COLO668 (cell line): ENCODE data around the gene RABGGTA.

Source experiments
- DNase-seq: peaks from one replicate; lab custom pipeline; 2025; ENCODE audit not compliant: unreplicated experiment; lab: John Stamatoyannopoulos, UW

The RABGGTA gene

GRCh38 chr14:24261969-24262327 is 9.4 kb downstream of the RABGGTA start:
- DNase-seq = no peak

- DNase-seq = no peak
These were observed 10.0 kb downstream of the RABGGTA start for GRCh38 chr14:24261256-24261968.

GRCh38 chr14:24260780-24261157 is 10.6 kb downstream of the RABGGTA start:
- DNase-seq = no peak

GRCh38 chr14:24260026-24260779 is 11.2 kb downstream of the RABGGTA start:
- no peak for DNase-seq

- DNase-seq = no peak
These were observed 11.9 kb downstream of the RABGGTA start for GRCh38 chr14:24259282-24260025.

GRCh38 chr14:24258548-24259265 is 12.7 kb downstream of the RABGGTA start:
- no peak for DNase-seq

DNA sequence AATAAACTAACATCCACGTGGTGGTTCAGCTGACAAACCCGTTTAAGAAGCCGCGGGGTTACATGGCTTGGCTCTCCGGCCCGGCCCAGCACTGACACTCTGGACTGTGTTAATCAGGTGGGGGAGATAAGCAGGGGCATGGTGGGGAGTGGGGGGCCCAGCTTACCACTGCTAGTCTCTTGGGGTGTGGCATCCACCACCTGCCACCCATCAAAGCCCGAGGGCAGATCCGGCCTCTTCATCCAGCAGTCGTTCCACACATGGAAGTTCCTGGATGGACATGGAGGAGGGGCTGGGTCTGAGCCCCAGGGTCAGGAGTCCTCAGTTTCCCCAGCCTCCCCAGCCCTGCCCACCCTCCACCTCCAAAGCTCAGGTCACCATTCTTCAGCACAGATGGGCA is 13.3 kb downstream of the RABGGTA start:
- no peak for DNase-seq

GRCh38 chr14:24256960-24257359 is 14.4 kb downstream of the RABGGTA start:
- no peak for DNase-seq

DNA sequence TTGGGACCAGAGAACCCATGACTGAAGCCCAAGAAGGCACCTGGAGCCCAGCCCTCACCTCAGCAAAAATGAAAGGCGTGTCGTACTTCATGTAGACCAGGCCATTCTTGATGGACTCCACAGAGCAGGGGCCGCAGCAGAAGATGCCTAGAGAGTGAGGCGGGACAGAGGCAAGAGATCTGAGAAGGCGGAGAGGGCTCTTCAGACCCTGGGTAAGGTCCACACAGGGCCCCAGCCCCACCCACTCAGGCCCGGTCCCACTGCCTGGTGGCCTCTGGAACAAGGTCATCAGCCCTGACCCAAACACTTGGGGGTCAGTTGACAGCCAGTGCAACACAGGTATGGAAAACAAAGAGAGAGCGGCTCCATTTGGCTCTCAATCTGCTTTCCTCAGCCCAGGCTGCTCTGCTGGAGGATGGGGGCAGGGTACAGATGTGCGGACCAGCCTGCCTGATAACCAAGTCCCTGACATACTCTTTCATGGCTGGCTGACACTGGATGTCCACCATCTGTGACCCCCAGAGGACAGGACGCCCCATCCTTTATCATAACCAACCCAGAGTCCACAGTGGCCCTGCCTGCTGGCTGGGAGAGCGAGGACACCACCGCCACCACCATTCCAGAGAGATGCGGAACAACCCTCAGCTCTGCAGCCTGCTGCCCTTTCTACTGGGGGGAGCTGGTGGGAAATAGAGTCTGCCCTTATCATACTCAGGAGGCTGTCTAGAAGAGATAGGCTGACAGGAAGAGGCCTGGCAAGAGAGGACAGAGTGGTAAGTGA is 15.3 kb downstream of the RABGGTA start:
- DNase-seq = no peak

DNA sequence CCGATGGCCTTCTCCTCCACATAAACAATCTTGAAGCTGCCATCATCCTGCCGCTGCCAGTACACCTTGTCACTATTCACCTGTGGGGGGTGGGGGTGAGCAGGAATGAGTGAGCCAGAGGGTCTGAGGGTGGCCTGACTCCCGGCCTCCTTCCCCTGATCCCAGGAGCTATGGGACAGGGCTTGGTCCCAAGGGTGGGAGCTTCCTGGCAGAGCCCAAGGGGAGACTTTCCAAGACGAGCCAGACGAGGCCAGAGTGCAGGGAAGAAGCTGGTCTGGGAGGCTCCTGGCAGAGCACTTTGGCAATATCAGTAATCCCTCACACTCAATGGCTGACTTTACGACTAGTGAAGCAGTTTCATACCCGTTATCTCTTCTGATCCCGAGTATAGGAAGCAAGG is 16.0 kb downstream of the RABGGTA start:
- DNase-seq = no peak

- DNase-seq = no peak
These were observed 16.6 kb downstream of the RABGGTA start for GRCh38 chr14:24254630-24255392.

- DNase-seq = no peak
These were observed 17.5 kb downstream of the RABGGTA start for GRCh38 chr14:24253936-24254335.

- no peak for DNase-seq
These were observed 18.9 kb downstream of the RABGGTA start for GRCh38 chr14:24252289-24253124.

- no peak for DNase-seq
These were observed 19.5 kb downstream of the RABGGTA start for GRCh38 chr14:24251880-24252288.

- DNase-seq = no peak
These were observed 21.0 kb downstream of the RABGGTA start for GRCh38 chr14:24250354-24250753.

DNA sequence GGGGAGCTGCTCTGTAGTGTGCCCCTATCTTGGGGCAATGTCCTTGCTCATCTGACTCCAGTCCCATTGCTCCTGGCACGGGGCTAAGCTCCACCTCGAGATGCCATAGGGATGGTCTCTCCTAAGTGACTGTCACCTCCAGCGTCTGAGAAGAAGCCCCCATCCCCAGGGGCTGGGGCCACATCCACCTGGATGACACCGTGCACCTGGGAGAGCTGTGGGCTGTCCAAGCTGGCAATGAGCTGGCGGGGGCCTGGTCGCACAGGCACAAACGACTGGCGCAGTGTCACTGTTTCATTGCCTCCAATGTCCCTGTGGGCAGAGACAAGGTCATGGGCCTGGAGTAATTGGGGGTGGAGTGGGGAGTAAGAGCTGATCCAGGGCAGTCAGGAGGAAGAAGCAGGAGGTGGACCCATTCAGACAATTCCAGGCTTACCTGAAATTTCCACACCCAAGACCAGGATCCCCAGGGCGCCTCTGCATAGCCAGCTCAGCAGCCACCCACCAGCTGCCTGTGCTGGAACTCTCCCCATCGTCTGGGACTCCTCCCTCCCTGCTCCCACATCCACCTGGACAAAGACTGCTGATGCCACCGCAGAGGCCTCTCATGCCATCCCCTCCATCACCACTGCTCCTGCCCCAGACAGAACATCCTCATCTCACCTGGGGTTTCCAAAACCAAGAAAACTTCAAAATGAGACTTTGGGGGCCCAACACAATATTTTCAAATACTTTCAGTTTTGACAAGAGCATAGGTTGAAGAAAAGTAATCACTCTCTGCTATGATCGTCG is 22.0 kb downstream of the RABGGTA start:
- no peak for DNase-seq

DNA sequence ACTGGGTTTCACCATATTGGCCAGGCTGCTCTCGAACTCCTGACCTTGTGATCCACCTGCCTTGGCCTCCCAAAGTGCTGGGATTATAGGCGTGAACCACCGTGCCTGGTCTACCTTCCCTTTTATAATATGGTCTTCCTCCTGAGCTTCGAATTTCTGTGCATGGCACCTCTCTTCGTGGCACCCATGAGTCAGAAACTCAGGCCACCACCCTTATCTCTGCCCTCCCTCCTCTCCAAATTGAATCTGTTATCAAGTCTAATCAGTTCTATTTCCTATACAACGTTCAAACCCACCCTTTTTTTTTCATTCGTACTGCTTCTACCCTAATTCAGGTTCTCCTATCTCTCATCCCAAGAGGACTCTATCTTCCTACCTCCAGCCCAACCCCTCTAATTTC is 24.0 kb downstream of the RABGGTA start:
- no peak for DNase-seq

DNA sequence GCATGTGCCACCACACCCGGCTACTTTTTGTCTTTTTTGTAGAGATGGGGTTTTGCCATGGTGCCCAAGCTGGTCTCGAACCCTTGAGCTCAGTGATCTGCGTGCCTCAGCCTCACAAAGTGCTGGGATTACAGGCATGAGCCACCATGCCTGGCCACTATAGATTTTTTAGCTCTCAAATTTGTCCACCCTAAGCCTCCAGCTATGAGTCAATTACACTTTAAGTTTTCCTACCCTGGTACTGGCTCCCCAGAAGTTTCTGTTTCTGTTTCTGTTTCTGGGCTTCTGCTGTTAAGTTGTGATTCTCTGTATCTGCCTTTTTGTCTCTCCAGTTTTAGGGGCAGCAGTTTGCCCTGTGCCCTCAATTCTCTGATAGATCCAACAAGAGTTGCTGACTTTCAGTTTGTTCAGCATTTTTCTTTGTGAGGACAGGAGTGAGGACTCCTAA is 24.6 kb downstream of the RABGGTA start:
- DNase-seq = no peak
